GM18858 (cell line): ENCODE data around the gene EIF4G2.

Experiments
- ATAC-seq: cut with Tn5 transposase; IDR thresholded peaks from one replicate; pipeline ENCODE4 v1.9.1; 2021; ENCODE audit not compliant: unreplicated experiment

EIF4G2 gene

DNA sequence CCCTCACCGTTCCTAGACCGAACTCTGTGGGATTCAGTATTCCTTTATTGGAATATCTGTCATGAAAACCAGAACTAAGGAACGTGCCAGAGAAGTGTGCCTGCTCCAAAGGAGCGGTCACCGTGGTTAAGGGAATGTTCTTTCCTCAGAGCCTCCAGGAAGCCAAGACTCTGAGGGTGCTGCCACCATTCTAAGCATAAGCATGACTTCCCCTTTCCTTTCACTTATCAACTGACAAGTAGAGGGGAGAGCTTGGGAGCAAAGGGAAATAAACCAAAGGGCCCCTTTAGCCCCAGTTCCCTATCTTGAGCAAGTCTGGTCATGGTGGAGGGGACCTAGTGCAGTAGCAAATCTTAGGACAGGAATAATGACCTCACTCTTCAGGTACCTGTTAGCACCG lies 30.9 kb downstream of the EIF4G2 start:
- ATAC-seq, result no peak

DNA sequence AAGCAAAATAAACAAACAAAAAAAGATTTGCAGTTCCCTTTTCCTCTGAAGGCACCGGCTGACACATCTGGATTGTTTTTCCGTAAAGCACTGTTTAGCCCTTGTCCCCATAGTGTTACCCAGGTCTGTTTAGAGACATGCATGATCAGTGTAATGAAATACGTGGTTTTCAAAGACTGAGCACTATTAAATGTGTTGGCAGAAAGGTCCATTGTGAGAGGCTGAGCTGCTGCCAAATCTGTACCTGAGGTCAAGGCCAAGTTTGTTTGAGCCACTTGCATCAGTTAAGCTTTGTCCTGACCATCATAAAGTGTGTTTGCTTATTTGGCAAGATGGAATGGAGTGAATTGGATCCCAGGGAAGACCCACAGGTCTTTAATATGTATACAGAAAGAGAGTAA lies 31.3 kb downstream of the EIF4G2 start:
- ATAC-seq, result no peak

DNA sequence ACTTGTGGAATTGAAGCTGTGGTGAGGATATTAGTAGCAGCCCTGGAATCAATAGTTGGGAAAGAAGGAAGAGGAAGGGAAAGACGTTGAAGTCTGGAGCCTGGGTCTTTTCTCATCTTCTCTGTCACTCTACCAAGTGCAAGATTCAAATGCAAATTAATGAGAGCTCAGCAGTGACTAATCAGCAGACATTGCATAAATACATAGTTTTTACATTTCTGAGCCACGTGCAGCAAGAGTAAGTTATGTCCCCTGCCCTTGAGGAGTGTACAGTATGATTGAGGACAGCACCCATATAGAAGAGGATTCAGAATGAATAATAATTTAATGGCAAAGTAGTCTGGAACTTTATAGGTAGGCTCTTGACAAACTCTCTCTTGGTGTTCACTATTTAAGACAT lies 33.9 kb downstream of the EIF4G2 start:
- ATAC-seq, result no peak

DNA sequence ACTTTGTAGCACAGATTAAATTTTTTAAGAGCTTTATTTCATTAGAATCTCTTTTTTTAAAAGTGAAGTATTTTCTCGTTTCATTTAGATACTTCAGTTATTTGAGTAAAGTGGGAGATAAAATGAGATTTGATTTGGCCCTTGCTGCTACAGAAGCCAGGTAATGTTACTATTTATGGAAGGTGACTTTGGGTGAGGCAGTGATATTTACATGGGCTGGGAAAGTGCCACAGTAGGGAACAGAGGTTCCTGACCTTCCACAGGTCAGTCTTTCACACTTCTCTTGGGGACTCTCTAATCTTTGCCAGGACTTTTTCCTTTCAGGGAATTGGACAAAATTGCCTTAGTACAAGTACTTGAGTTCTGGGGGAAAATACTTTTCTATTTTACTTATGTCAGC lies 37.3 kb downstream of the EIF4G2 start:
- ATAC-seq, result no peak

DNA sequence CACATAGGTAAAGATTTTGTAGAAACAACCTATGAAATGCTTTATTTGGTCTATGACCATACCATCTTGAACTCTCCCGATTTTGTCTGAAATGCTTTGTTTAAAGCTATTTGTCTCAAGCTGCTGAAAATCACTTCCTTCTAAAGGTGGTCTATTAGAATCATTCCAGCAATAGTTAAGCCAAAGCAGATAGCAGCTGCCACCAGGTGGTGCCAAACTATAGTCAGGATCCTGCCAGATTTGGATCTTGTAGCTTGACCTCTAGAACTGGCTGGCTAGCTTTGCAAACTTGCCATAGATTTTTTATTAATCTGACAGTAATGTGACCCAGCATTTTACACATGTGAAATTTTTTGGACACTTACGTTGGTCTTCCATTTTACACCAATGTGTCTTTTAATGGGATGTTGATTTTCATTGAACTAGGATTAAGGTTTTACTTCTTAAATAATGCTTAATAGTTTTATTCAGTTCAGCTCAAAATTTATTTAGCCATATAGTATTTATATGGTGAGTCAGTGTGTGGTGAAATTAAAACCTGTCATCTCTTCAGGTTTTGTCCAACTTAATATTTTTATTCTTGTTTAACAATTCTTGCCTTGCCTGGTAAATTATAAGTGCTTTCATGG lies 38.0 kb downstream of the EIF4G2 start:
- ATAC-seq, result no peak

DNA sequence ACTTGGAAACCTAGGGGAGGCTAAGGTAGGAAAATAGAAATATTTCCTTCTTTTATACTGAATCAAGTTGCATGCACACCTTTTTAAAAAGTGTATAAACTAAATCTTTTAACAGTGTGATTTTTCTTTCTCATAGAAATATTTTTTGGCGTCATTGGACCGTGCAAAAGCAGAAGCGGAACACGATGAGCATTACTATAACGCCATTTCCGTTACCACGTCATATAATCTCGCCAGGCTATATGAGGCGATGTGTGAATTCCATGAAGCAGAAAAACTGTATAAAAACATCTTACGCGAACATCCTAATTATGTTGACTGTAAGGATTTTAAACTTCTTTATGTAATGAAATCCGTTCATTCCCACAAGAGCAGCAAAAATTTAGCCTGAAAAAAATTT lies 44.3 kb downstream of the EIF4G2 start:
- no peak for ATAC-seq

DNA sequence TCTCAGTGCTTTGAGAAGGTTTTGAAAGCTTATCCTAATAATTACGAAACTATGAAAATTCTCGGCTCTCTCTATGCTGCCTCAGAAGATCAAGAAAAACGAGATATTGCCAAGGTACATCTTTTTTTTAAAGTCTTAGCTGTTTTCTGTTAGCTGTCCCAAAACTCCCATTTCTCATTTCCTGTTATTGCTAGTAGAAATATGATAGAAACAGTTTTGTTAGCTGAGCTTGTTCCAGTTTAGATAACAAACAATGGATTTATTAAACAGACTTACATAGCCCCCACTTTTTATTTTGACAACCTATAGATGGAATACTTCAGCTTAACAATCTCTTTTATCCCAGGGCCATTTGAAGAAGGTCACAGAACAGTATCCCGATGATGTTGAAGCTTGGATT lies 45.0 kb downstream of the EIF4G2 start:
- no peak for ATAC-seq

DNA sequence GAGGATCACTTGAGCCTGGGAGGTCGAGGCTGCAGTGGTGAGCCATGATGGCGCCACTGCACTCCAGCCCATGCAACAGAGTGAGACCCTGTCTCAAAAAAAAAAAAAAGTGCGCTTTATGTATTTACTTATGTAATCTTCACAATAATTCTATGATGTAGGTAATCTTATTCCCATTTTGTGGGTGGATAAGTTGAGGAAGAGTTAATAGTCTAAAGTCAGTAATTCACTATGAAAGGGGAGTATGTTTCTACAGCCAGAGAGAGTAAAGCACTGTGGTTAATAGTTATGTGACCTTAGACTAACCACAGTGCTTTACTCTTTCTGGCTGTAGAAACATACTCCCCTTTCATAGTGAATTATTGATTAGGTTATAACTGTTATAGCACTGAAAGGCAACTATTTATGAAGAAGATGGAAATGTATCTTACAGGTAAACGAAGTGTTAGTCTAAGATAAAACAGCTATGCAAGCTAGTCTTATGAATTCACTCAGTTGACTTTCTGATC lies 45.8 kb downstream of the EIF4G2 start:
- no peak for ATAC-seq

DNA sequence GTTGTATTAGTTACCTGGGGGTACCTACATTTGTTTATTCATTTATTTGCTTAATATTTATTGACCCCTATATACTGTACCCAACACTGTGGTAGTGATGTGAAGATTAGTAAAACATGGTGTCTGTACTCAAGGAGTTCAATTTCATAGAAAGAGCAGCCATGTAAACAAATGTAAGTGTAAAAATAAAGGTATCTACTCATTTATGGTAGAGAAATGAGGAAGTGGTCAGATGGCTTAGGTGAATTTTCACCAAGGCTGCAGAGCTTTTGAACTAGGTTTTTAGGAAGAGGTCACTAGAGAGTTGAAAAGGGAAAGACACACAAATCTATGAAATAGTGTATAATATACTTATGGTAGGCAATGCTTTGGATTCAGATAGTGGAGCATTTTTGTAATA lies 46.5 kb downstream of the EIF4G2 start:
- peak; percentile 86 for ATAC-seq

DNA sequence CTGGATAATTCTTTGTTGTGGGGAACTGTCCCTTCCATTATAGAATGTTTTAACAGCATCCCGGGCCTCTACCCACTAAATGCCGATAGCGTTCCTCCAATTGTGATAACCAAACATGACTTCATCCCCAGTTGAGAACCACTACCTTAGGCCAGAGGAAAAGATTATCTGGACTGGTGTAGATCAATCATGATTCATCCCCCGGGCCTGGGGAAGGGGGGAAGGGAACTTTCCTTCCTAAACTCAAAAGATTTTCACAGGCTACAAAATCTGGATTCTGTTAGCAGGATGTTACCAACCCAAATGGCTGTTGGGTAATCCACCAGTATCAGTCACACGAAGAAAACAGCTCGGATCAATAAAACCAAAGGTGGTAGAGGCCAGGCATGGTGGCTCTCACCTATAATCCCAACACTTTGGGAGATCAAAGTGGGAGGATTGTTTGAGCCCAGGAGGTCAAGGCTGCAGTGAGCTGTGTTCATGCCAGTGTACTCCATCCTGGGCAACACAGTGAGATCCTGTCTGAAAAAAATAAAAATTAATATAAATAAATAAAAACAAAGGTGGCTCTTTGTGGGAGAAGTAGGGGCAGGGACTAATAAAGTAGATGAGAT lies 47.5 kb downstream of the EIF4G2 start:
- no peak for ATAC-seq

DNA sequence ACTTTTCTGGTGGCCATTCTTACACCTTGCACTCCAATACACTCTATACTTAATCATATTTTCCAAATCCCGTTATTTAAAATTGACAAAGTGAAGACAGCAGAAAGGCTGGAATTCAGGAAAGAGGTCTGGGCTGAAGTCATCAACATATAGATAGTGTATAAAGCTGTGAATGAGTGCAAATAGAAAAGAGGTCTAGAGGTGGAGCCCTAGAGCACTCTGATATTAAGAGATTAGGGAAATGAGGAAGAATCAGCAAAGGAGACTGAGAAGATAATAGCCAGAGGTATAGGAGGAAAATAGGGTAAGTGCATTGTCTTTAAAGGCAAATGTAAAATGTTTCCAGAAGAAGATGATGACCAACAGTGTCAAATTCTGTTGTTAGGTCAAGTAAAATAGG lies 49.8 kb downstream of the EIF4G2 start:
- ATAC-seq, result no peak

DNA sequence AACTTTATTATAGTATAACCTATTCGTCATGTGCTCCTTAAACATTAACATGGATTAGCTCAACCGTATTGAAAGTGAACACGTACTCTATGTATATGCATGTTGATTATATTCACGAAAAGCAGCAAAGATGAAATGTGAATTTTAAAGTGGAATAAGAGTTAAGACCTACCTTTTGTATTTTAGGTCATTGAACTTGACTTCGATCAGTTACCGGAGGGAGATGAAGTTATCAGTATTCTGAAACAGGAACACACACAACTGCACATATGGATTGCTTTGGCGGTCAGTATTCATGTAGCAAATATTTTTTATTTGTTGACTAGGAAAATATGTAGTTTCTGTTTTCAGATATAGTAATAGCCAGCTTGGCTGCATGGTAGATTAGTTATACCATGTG lies 56.2 kb downstream of the EIF4G2 start:
- no peak for ATAC-seq

DNA sequence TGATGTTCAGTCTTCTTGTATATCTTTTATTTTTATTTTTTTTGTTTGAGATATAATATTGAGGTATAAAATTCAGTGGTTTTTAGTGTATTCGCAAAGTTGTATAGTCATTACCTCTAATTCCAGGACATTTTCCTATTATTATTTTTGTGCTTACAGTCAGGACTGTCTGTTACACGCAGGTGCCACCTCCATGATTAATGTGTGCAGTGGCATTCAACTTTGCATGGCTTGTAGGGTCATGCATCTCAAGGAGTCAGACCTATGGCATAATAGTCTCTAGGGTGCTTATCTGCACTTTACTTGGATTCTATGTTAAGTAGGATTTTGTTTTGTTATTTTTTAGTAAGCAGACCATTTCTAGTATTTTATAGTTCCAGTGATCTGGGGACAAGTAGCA lies 56.7 kb downstream of the EIF4G2 start:
- no peak for ATAC-seq

DNA sequence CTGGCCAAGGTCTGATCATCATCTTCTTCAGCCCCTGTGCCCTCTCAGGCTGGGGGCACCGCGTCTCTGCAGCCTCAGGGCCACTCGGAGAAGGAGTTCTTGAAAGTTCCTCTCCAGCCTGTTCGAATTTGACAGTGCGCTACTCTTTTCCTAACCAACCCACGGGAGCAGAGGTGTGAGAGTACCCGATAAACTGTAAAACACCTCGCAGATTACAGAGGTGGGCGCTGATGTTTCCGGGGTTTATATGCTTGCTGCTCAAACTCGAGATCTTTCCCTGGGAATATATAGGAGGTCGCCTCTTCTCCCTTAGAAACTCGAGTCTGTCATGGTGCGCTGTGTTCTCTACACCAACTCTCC lies 57.2 kb downstream of the EIF4G2 start:
- peak; percentile 11 for ATAC-seq

DNA sequence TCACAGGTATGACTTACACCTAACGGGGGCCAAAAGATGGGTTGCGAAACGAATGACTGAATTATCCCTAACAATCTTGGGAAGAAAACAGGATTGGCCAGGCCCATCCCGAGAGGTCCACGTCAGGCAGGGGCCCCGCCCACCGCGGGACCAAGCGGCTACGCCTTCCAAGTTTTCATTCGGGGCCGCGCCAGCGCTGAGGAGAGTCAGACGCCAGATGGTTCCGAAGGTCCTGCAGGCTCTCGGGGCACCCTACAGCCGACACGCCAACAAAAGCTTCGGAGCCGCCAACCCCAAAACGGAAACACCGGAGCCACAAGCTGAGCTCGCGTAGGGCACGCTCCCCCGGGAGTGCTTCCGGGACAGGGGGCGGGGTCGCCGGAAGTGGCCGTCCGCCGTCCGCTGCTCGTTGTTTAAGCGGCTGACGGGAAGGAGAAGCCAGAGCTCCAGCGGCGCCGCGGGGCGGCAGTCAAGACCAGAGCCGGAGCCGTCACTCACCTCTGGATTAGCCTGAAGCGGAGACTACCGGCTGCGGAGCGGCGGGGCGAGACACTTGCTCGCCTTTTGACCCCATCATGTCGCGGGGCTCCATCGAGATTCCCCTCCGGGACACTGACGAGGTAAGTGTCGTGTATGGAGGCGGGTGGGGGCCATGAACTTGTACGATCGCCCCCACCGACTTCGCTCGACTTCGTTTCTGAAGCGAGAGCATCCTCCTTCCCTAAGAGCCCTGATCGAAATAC lies 57.7 kb downstream of the EIF4G2 start, which contains the start of gene CTR9:
CTR9 (plus strand) TSS at position 409 of the 743 bp plus-strand sequence; CDS start at position 576, 167 bp downstream.
- peak; percentile 74 for ATAC-seq

DNA sequence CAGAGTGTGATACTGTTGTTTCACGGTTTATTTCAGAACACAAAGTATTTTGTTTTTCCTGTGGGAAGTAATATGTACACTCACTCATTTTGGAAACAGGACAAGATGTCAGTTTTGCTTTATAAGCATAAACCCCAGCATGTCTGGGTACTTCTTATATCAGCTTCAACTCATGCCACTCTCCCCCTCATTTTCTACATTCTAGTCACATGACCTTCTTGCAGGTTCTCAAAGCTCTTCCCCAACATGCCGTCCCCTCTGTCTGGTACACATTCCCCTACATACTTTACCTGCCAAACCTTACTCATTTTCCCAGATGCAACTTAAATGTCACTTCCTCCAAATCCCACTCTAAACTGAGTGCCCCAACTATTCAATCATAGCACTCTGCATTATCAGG lies 59.2 kb downstream of the EIF4G2 start:
- no peak for ATAC-seq

DNA sequence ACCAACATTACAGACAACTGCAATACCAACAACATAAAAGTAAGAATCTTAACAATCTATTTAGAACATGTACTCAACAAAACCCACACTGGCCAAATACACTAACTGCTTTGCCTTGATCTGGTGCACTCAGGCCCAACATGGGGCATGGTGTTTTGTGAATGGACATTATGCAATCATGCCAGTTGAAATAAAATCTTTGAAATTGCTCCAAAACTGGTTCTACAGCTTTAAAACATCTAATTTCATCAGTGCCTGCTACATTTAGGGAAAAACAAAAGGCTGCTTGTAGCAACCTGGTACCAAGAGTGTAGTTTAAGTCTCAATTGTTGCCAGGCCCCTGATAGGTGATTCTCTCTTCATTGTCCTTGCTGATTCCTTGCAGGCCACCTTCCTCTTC lies 61.0 kb downstream of the EIF4G2 start:
- ATAC-seq, result no peak
